GM19438 (cell line): ENCODE results near the gene DNLZ.

Source experiments
- ATAC-seq: cut with Tn5 transposase; IDR thresholded peaks from one replicate; pipeline ENCODE4 v1.9.1; 2021; ENCODE audit warnings: low read depth; ENCODE audit not compliant: unreplicated experiment

DNLZ gene

DNA sequence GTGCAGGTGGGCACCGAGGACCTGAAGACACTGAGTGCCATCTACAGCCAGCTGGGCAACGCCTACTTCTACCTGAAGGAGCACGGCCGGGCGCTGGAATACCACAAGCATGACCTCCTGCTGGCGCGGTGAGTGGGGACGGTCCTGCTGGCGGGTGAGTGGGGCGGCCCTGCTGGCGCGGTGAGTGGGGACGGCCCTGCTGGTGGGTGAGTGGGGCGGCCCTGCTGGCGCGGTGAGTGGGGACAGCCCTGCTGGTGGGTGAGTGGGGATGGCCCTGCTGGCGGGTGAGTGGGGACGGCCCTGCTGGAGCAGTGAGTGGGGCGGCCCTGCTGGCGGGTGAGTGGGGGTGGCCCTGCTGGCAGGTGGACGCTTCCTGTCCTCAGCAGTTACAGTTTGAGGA lies 29.0 kb downstream of the DNLZ start:
- no peak for ATAC-seq

DNA sequence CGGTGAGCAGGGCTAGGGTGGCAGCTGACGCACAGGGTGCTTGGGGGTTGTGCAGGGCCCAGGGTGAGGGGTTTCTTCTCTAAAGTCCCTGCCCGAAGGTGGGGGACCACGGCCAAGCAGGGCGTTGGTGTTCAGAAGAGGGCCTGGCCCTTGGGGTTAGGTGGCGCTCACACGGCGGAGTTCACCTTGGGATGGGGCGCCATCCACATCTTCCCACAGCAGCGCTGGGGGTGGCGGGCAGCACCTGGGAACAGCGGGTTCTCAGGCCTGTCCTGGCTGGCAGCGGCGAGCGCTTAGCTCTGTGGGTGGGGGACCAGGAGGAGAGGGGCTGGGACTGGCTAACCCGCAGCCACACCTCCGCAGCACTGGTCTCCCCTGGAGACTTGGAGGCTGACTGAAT lies 30.1 kb downstream of the DNLZ start:
- ATAC-seq: no peak

GRCh38 chr9:136333045-136333444 lies 30.5 kb downstream of the DNLZ start:
- ATAC-seq: no peak

DNA sequence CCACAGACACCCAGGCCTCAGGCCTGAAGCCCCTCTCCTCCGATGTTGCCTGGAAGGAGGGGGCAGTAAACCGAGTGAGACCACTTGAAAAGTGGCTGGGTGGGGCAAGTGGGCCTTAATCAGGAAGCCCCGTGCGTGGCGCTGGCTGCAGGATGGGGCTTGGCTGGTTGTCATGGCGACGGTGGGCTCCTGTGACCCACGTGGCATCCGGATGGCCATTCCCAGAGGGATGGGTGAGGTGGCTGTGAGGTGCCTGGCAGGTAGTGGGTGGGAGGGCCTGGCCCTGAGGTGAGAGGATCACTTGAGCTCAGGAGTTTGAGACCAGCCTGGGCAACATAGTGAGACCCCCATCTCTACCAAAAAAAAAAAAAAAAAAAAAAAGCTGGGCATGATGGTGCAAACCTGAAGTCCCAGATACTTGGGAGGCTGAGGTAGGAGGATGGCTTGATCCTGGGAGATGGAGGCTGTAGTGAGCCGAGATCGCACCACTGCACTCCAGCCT lies 31.0 kb downstream of the DNLZ start:
- ATAC-seq: no peak

DNA sequence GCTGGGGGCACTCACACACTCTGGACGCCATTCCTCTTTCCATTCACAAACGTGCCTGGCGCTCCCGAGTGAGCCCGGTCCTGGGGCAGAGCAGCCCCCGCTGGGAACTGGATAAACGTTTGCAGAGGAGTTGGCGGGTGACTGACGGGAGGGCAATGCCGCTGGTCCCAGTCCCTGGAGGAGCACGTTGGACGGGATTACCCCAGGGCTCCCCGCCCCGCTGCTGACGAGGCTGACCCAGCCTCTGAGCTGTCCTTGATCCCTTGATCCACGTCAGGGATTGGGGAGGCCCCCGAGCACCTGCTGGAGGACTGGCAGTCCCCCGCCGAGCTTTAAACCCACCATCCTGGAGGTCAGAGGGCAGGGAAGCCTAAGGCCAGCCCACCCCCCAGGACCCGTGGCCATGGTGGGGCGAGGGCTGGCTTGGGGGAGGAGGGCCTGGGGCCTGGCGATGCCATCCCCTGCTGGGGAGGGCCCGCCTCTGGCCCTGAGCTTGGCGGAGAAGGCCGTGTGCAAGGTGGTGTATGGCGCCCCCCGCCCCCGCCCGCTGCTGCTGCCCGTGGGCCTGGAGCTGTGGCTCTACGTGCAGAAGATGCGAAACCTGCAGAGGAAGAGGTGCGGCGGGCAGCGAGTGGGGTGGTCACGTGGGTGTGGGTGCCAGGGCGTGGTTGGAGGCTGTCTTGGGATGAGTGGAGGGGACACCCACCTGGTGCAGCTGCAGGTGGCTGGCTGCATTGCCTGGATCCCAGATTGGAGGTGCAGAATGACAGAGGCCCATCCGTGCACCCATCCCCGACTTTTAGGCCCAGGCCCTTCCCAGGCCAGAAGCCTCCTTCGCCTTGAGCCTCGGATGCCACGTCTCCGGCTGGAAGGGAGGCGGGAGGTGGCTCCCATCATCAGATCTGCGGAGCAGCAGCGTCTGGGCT lies 31.7 kb downstream of the DNLZ start:
- ATAC-seq: no peak

DNA sequence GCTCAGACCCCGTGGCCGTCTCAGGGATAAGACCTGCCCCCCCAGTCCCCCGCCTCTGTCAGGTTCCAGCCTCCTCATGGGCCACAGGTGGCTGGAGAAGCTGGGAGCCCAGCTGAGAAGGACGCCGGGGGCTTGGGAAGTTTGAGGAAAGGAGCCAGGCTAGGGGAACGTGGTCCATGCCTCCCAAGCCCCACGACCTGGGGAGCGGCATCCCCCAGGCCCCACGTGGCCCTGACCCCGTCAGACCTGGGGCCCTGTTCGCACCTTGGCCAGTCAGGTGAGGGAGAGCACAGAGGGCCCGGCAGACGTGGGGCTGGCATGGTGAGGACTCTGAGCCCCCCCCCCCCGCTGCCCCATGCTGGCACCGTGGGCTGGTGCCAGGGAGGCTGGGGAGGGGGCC lies 32.5 kb downstream of the DNLZ start:
- ATAC-seq: no peak

DNA sequence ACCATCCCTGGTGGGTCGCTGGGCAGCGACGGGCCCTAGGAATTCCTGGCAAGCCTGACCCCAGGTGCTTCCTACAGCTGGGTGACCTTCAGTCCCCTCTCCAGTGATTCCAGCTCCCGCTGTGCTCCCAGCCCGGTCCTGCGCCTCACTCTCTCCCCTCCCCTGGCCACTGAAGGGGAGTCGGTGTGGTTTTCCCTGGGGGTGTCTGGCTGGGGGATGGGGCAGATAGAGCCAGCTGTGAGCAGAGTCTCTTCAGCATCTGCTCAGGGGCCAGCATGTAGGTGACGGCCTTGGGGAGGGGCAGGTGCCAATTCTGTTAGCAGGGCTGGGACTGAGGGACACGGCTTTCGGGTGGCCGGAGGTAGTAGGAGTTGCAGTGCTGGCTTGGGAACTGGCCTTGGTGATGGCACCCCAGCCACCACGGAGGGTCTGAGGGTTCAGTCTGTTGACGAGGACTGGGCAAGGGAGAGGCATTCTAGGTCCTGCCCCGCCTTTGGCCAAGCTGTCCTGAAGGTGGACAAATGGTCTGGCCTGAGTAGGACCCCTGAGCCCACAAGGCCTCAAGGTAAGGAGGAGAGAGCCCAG lies 33.0 kb downstream of the DNLZ start:
- no peak for ATAC-seq

DNA sequence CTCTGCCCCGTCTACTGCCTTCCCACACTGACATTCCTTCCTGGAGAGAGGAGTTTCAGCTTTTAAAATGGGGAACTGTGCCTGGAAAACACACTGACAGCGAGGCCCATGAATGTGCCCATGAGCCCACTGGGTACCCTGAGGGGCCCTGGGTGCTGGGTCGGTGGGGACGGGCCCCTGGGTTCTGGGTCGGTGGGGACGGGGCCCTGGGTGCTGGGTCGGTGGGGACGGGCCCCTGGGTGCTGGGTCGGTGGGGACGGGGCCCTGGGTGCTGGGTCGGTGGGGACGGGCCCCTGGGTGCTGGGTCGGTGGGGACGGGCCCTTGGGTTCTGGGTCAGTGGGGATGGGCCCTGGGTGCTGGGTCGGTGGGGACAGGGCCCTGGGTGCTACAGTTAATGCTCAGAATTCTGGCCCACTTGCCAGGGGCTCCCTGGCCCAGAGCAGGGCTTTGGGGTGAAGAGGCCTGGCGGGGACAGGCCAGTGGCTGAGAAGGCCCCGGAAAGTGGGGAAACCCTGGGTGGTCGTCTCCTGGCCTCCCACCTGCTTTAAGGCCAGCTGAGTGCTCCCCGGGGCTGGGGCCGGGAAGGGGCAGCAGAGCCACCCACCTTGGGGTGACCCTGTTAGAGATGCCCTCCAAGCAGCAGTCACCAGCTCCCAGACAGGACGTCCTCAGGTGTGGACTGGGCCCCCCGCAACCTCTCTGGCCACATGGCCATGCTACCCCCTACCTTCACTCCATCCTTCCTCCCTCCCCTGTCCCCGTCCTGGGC lies 33.7 kb downstream of the DNLZ start:
- ATAC-seq: no peak

- ATAC-seq: no peak
Observed at GRCh38 chr9:136329211-136329627, 34.3 kb downstream of the DNLZ start.

DNA sequence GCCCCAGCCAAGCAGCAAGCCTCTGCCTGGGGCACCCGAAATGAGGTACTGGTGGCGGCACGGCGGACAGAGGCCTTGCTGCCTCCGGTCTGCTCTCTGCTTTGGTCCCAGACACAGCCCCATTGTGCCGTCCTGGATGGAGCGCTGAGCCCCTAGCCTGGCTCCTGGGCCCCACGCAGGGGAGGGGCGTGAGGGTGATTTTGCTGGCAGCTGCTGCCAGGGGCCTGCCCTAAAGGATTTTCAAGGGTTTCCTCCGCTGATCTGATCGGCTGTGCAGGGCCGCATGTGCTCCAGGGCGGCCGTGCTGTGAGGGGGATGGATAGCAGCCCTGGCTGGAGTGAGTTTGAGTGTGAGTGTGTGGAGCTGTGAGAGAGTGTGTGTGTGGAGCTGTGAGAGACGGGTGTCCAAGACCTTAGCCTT lies 34.9 kb downstream of the DNLZ start:
- ATAC-seq: no peak

- no peak for ATAC-seq
Observed at GRCh38 chr9:136328011-136328621, 35.4 kb downstream of the DNLZ start.

GRCh38 chr9:136327304-136327974 lies 36.1 kb downstream of the DNLZ start, which contains the start of gene GPSM1:
Gene GPSM1 (plus strand): TSS chr9:136327539. CDS start chr9:136327696, 157 bp downstream.
- ATAC-seq: no peak

DNA sequence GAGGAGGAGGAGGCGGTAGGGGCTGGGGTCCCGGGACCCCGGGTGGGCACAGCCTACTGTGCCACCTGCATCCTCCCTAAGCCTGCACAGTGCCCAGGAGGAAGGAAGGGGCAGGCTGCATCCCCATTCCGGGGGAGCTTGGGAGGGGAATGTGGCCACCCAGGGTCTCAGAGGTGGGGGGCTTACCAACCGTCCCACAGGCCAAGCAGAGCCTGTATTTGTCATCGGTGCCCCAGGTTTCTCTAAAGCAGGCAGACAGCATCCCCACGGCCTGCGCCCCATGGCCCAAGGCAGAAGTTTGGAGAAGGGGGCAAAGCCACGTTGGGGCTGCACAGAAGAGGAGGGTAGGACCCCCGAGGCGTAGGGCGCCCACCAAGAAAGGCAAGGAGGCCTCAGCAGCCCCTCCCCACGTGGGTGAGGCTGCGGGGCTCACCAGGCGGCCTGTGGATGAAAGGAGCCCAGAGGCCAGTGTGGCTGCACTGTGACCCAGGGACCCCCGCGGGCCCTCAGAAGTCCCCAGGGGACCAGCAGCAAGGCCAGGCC lies 36.7 kb downstream of the DNLZ start:
- no peak for ATAC-seq

DNA sequence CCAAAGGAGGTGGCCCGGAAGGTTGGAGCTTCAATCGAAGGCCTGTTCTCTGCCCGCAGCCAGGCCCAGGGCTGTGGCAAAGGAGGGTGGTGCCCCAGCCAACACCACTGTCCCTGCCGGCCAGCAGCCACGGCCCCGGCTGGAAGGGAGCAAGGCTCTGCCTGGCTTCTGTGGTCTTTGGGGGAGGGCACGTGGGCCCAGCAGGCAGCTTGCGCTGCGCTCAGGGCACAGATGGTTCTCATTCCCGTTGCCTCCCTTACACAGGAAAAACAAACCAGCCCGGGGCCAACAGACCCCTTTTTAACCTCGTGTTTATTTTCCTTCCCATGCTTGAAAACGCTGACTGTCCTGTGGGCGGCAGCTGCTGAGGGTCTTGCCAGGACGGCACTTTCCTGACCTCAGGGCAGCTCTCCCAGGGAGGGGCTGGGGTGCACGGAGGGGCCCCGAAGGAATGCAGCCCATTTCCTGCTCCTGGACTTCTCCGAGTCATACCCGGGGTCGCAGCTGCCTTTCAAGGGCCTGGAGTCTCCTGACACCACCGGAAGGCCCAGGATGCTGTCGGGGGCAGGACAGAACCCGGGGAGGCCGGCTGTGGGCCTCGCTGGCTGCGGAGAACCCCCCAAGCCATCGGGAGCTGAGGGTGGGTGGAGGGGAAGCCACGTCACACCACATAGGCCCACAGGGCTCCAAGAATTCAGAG lies 37.3 kb downstream of the DNLZ start:
- ATAC-seq: no peak

DNA sequence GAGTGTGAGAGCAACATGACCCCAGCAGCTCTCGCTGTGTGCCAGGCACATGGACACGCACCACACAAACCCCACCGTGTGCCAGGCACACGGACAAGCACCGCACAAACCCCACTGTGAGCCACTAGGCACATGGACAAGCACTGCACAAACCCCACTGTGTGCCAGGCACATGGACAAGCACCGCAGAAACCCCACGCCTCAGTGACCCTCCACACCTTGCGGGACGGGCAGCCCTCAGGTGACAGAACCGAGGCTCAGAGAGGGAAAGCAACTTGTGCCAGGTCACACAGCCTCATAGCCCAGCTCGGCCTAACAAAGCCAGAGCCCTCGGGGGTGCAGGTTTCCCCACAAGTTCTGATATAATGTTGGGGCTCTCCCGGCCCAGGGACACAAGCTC lies 38.2 kb downstream of the DNLZ start:
- no peak for ATAC-seq

DNA sequence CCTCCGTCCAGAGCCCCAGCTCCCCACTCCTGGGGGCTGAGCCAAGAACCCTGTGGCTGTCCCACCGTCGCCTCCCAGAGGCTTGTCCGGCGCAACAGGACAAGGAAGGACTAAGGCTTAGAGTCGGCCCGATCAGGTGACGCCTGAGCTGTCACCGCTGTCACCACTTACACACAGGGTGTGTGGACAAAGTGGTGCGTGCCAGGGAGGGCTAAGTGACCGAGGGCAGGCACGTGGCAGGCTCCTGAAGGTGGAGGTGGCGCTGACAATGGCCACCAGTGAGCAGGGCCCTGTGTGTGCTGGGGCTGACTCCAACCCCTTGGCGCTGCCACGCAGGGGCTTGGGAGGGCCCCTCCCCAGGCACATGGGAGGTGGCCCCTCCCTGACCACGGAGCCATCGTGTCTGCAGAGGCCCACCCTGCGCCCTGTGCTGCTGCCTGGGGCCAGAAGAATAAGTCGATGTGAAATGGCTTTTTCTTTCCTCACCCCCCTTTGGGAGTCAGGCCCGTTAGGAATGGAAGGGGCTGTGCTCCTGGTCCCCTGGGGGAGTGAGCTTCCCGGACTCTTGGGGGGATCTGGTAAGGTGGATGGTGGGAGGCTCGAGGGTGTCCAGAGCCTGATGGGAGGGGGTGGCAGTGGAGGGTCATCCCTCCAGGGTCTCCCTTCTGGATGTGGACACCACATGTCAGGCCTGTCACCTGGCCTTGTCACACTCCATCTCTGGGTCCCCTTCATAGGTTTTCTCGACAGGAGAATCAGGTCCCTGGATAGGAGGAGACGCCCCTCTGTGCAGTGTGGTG lies 38.8 kb downstream of the DNLZ start:
- ATAC-seq: no peak

DNA sequence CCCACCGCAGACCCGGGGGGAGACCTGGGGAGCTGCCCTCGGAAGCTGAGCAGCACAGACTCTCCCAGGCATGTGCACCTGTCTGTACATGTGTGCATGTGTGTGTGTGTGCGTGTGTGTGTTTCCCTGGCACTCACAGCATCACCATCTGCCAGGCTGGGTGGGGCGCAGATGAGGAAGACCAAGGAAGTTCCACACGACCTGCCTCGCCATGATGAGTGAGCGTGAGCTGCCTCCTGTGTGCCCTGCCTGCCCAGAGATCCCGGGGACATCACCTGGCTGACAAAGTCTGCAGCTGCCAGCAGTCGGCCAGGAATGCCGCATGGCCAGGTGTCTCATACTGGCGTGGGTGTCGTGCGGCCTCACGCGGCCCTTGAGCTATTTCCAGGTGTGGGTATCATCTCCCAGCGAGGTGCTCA lies 40.2 kb downstream of the DNLZ start:
- no peak for ATAC-seq

GRCh38 chr9:136322756-136323330 lies 40.7 kb downstream of the DNLZ start:
- no peak for ATAC-seq
